ENCODE results near the gene BPNT1. TPM values are rescaled to one million over a fixed set of nuclear protein-coding genes. Genes with fewer than 3 reads are reported as not detected.

The BPNT1 gene
- total RNA-seq, 4 donors from 2014 or later = 5.2 to 27.5 (median 9.2) TPM

DNA sequence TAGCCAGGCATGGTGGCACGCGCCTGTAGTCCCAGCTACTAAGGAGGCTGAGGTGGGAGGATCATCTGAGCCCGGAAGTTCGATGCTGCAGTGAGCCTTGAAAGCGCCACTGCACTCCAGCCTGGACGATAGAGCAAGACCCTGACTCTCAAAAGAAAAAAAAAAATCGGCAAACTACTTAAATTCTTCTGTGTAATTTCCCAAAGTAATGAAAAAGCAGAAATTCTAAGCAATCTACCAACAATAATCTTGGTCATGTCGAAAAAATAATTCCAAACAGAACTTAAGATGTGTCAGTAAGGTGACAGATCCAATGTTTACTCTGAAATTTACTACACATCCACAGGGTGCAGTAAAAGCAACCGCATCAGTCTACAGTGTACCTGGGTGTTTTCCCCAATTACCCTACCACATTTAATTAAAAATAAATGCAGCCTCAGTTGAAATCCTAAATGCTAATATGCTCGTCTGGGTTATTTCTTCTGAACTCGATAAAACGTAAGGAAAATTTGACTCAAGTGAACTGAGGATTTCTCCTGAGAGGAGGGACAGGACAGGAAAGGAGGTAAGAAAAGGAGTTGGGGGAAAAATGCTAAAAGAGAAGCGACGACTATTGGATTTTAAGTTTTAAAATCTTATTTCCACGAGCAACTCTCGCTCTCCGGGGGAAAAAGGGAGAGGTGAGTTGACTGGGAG lies 44.1 kb downstream of the BPNT1 start:
- TF ChIP-seq, protein P1, sequence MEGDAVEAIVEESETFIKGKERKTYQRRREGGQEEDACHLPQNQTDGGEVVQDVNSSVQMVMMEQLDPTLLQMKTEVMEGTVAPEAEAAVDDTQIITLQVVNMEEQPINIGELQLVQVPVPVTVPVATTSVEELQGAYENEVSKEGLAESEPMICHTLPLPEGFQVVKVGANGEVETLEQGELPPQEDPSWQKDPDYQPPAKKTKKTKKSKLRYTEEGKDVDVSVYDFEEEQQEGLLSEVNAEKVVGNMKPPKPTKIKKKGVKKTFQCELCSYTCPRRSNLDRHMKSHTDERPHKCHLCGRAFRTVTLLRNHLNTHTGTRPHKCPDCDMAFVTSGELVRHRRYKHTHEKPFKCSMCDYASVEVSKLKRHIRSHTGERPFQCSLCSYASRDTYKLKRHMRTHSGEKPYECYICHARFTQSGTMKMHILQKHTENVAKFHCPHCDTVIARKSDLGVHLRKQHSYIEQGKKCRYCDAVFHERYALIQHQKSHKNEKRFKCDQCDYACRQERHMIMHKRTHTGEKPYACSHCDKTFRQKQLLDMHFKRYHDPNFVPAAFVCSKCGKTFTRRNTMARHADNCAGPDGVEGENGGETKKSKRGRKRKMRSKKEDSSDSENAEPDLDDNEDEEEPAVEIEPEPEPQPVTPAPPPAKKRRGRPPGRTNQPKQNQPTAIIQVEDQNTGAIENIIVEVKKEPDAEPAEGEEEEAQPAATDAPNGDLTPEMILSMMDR (IDR thresholded peaks at IDR 0.05 in 4 of 5, conservative IDR thresholded peaks at IDR 0.05 in 1 of 5) = no peak
- no peak for TF ChIP-seq POLR2A (IDR thresholded peaks at IDR 0.05)
- ATAC-seq (peak; percentile 2 to 22), DNase-seq (no peak)
- H3K4me1 ChIP-seq = peaks cover 15 to 20% of the 10 kb centered on the region in 2 donors
- H3K36me3 ChIP-seq = no peaks in the 10 kb centered on the region
- no peaks in the 10 kb centered on the region for H3K27me3 ChIP-seq
- peak overlapping the region; percentile 72 to 93 (median 86) for H3K4me3 ChIP-seq
- H3K9me3 ChIP-seq = no peaks in the 10 kb centered on the region
- in situ Hi-C loops (cut with MboI; ENCODE audit: low sequenced_read_pairs in 4 of 4) = no loop called here
- intact Hi-C loops (cut with DNase I; ENCODE audit: low total_unique reads) = loop anchor here (1.0 kb wide), 2 partner anchors 44 to 49 kb away; partner anchors contain the start of genes BPNT1 and IARS2
- H3K27ac ChIP-seq = peak overlapping the region; percentile 87 to 90 (median 87)

DNA sequence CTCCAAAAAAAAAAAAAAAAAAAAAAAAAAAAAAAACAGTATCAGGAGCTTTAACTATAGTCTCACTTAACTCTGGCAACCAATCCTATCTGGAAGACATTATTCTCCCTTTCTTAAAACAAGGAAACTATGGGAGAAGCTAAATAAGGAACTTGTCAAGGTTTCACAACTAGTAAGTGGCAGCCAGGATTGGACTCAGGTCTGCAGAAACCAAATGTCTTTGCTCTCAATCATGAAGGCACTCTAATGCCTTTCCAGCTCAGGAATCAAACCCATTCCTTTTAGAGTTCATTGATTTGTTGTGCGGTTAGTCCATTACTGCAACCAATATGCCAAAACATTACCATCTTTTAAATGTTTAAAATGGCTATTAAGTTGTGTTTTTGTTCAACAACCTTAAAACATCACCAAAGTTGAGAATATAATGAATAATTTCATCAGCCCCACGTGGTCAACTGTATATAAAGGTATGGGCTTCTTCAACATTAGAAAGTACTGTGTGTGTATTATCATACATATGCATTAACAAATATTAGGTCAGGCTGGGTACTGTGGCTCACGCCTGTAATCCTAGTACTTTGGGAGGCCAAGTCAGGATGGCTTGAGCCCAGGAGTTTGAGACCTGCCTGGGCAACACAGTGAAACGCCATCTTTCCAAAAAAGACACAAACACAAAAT lies 44.8 kb downstream of the BPNT1 start:
- H3K36me3 ChIP-seq = peaks cover 0 to 6% of the 10 kb centered on the region in 2 donors
- H3K27me3 ChIP-seq = no peaks in the 10 kb centered on the region
- intact Hi-C loops (cut with DNase I; ENCODE audit: low total_unique reads) (no loop called here), in situ Hi-C loops (cut with MboI; ENCODE audit: low sequenced_read_pairs in 4 of 4) (no loop called here)
- H3K9me3 ChIP-seq = no peaks in the 10 kb centered on the region
- H3K4me3 ChIP-seq = peak overlapping the region; percentile 72 to 93 (median 86)
- H3K4me1 ChIP-seq = peaks cover 15 to 20% of the 10 kb centered on the region in 2 donors
- DNase-seq (no peak), ATAC-seq (no peak)
- TF ChIP-seq, protein P1 (IDR thresholded peaks at IDR 0.05 in 4 of 5, conservative IDR thresholded peaks at IDR 0.05 in 1 of 5) = no peak
- no peak for TF ChIP-seq POLR2A (IDR thresholded peaks at IDR 0.05)
- H3K27ac ChIP-seq = peak overlapping the region; percentile 87 to 90 (median 87)

DNA sequence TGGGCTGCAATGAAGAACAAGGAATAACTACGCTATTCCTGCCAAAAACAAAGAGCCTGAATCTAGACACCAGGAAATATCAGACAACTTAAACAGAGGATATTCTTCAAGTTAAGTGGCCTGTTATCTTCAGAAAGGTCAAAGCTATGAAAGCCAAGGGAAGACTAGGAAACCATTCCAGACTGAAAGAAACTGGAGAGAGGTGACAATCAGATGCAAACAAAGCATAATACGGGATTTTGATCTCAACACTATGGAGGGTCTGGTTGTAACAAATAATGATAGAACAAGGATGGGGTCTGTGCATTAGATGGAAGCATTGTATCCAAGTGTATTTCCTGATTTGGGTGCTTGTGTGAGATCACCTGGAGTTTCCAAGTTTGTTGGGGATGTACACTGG lies 45.9 kb downstream of the BPNT1 start:
- no peak for DNase-seq
- TF ChIP-seq POLR2A (IDR thresholded peaks at IDR 0.05) = no peak
- TF ChIP-seq, protein P1 (IDR thresholded peaks at IDR 0.05 in 4 of 5, conservative IDR thresholded peaks at IDR 0.05 in 1 of 5) = no peak
- no peaks in the 10 kb centered on the region for H3K27me3 ChIP-seq
- in situ Hi-C loops (cut with MboI; ENCODE audit: low sequenced_read_pairs in 4 of 4) = no loop called here
- no peak overlapping the region for H3K27ac ChIP-seq
- ATAC-seq = no peak
- peaks cover 0 to 18% of the 10 kb centered on the region in 2 donors for H3K36me3 ChIP-seq
- H3K4me3 ChIP-seq = no peak overlapping the region
- peaks cover 15 to 20% of the 10 kb centered on the region in 2 donors for H3K4me1 ChIP-seq
- H3K9me3 ChIP-seq = no peaks in the 10 kb centered on the region
- intact Hi-C loops (cut with DNase I; ENCODE audit: low total_unique reads) = no loop called here

DNA sequence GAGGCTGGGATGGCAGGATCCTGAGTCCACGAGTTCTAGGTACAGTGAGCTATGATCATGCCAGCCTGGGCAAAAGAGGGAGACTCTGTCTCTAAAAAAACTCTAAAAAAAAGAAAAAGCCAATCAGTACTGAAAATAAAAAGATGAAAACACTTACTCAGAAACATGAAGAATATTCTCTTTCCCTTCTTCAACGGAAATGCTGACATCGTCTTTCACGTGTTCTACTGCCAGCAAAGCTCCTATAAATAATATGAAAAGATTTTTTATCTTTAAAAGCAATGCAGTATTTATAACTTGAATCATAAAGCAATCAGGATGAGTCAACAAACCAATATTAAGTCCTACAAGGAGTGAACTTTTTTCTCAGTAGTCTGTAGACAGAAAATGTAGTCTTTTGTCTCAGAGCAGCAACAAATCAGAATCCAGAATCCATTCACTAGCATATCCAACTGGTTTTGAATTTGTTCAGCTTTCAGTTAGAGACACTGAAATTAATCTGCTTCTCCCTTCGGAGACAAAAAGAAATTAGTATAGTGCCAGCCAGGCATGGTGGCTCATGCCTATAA lies 49.5 kb downstream of the BPNT1 start:
- no peak for TF ChIP-seq POLR2A (IDR thresholded peaks at IDR 0.05)
- TF ChIP-seq, protein P1 (IDR thresholded peaks at IDR 0.05 in 4 of 5, conservative IDR thresholded peaks at IDR 0.05 in 1 of 5) = no peak
- no peak overlapping the region for H3K4me3 ChIP-seq
- no peak overlapping the region for H3K27ac ChIP-seq
- H3K4me1 ChIP-seq = peaks cover 4 to 13% of the 10 kb centered on the region in 2 donors
- in situ Hi-C loops (cut with MboI; ENCODE audit: low sequenced_read_pairs in 4 of 4) = no loop called here
- H3K27me3 ChIP-seq = no peaks in the 10 kb centered on the region
- no peaks in the 10 kb centered on the region for H3K9me3 ChIP-seq
- DNase-seq (no peak), ATAC-seq (no peak)
- H3K36me3 ChIP-seq = peaks cover 0 to 18% of the 10 kb centered on the region in 2 donors
- intact Hi-C loops (cut with DNase I; ENCODE audit: low total_unique reads) = no loop called here

Measured in gastrocnemius medialis (tissue), 4 donors.